22Rv1 (cell line): ENCODE results near the gene ZNF181.
A peak's percentile ranks its signal among the peaks of the same experiment; 100 is the strongest.

Experiments
- H3K27ac ChIP-seq: fragments of 450-650 bp; 2 replicates; pipeline ENCODE4 v1.5.1; 2017
- CTCF ChIP-seq: fragments of 450-650 bp; IDR thresholded peaks from 2 replicates; pipeline ENCODE4 v1.5.1; 2017; ENCODE audit warnings: mild to moderate bottlenecking
- ZFX ChIP-seq: fragments of 450-650 bp; IDR thresholded peaks from 2 replicates; pipeline ENCODE4 v1.6.1; 2017; ENCODE audit warnings: antibody characterized with exemption, borderline replicate concordance

ZNF181 gene

GRCh38 chr19:34711890-34712289, 22.2 kb upstream of the ZNF181 start:
- H3K27ac ChIP-seq: no peak overlapping the region
- TF ChIP-seq ZFX: no peak
- no peak for TF ChIP-seq CTCF

- TF ChIP-seq CTCF: peak; percentile 68
- TF ChIP-seq ZFX: no peak
- H3K27ac ChIP-seq: no peak overlapping the region
These were observed 21.4 kb upstream of the ZNF181 start for GRCh38 chr19:34712395-34713261.

- H3K27ac ChIP-seq: no peak overlapping the region
- TF ChIP-seq CTCF (no peak), ZFX (no peak)
These were observed 20.8 kb upstream of the ZNF181 start for GRCh38 chr19:34713262-34713637.

- no peak overlapping the region for H3K27ac ChIP-seq
- no peak for TF ChIP-seq CTCF
These were observed 18.7 kb upstream of the ZNF181 start for GRCh38 chr19:34715357-34715756.

GRCh38 chr19:34722353-34722752, 11.7 kb upstream of the ZNF181 start:
- TF ChIP-seq ZFX (no peak), CTCF (no peak)
- no peak overlapping the region for H3K27ac ChIP-seq

GRCh38 chr19:34725400-34725799, 8.6 kb upstream of the ZNF181 start:
- TF ChIP-seq CTCF (no peak), ZFX (no peak)
- H3K27ac ChIP-seq: no peak overlapping the region

GRCh38 chr19:34731019-34731829, 2.8 kb upstream of the ZNF181 start:
- no peak for TF ChIP-seq CTCF
- no peak for TF ChIP-seq ZFX
- no peak overlapping the region for H3K27ac ChIP-seq
